ENCODE results near the gene CYTH4. TPM values are rescaled to one million over a fixed set of nuclear protein-coding genes. Genes with fewer than 3 reads are reported as not detected.

CYTH4 gene
- total and polyA plus RNA-seq, 10 of the 15 experiments (the other 5 are each of a cell fraction or from before 2014, with no cell fraction given), result 1.5 to 27.3 (median 16.9) TPM

GRCh38 chr22:37356922-37357321 is 74.6 kb downstream of the CYTH4 start (continued):
- no peak for TF ChIP-seq SMAD1 (IDR thresholded peaks at IDR 0.05; ENCODE audit: low read depth, partially characterized antibody)
- TF ChIP-seq HSF1 (IDR thresholded peaks at IDR 0.05; ENCODE audit: low read depth, low read length), result no peak

GRCh38 chr22:37357446-37358075 is 75.3 kb downstream of the CYTH4 start:
- RAD21 ChIA-PET (ENCODE audit: unreplicated experiment), result no interaction called here
- intact Hi-C loops (cut with micrococcal nuclease; ENCODE audit: unreplicated experiment), result no loop called here
- WGBS (ENCODE audit: insufficient coverage, insufficient replicate concordance, low lambda C conversion rate, missing lambda C conversion rate), result 42% methylated on average over 10 of the region's 10 CpGs
- SMC1A ChIA-PET (ENCODE audit: uncharacterized antibody, unreplicated experiment), result interaction anchor here (1.0 kb wide), 1 partner anchor 9 kb away, joined by 3 read pairs; no protein-coding TSS in a partner anchor
- H2AFZ ChIP-seq (ENCODE audit: control insufficient read depth, low read depth, low read length), result no peak overlapping the region
- no peak for TF ChIP-seq RELB (IDR thresholded peaks at IDR 0.05; ENCODE audit: low read depth)
- no peak for TF ChIP-seq KDM1A (IDR thresholded peaks at IDR 0.05; ENCODE audit: borderline replicate concordance)
- no peak for TF ChIP-seq TCF12 (IDR thresholded peaks at IDR 0.05; ENCODE audit: low read depth, low read length)
- TF ChIP-seq JUND (IDR thresholded peaks at IDR 0.05; ENCODE audit: low read depth, low read length), result no peak
- no peak for TF ChIP-seq EED (IDR thresholded peaks at IDR 0.05; ENCODE audit: low read depth)
- no peak for TF ChIP-seq IKZF1 (conservative IDR thresholded peaks at IDR 0.05)
- TF ChIP-seq SP1 (IDR thresholded peaks at IDR 0.05; ENCODE audit: low read depth, low read length), result no peak
- TF ChIP-seq E4F1 (IDR thresholded peaks at IDR 0.05; ENCODE audit: borderline replicate concordance, partially characterized antibody), result no peak
- no peak for ATAC-seq
- in situ Hi-C loops (cut with MboI), result no loop called here
- DNase-seq (ENCODE audit: low read depth, low spot score), result no peak
- BruUV-seq (replicated peaks), result no TSS peak
- H3K4me2 ChIP-seq (ENCODE audit: control insufficient read depth, insufficient read depth), result no peak overlapping the region
- FAIRE-seq, result no peak
- no peaks in the 10 kb centered on the region for H3K4me1 ChIP-seq (ENCODE audit: control insufficient read depth, insufficient read depth, low read length)
- no peak overlapping the region for H3K9ac ChIP-seq (ENCODE audit: control insufficient read depth, insufficient read depth, low read length)
- no peak overlapping the region for H3K27ac ChIP-seq (ENCODE audit: control insufficient read depth, insufficient read depth)
- H3K79me2 ChIP-seq (ENCODE audit: control insufficient read depth, insufficient read depth, low read length), result no peaks in the 10 kb centered on the region
- H3K27me3 ChIP-seq (replicated peaks in 1 of 2; ENCODE audit: control insufficient read depth in 2 of 2, insufficient read depth in 2 of 2, low read length in 1 of 2), result peaks cover 2 to 4% of the 10 kb centered on the region in 2 experiments; a peak in 2 of 4 replicates
- no peak overlapping the region for H3K4me3 ChIP-seq
- H3K9me3 ChIP-seq (replicated peaks; ENCODE audit: control insufficient read depth, insufficient read depth, low read length), result no peaks in the 10 kb centered on the region
- POLR2A ChIA-PET, result no interaction called here
- no peaks in the 10 kb centered on the region for H4K20me1 ChIP-seq (ENCODE audit: control insufficient read depth, insufficient read depth)
- no peaks in the 10 kb centered on the region for H3K36me3 ChIP-seq (ENCODE audit: control insufficient read depth in 2 of 2, insufficient read depth in 2 of 2, low read length in 1 of 2)
- CTCF ChIA-PET, result no interaction called here

All from GM12878 (cell line).